HepG2 (cell line): ENCODE data around the gene PGAP3. TPM values are rescaled to one million over a fixed set of nuclear protein-coding genes. Genes with fewer than 3 reads are reported as not detected.
A peak's percentile ranks its signal among the peaks of the same experiment; 100 is the strongest.

Experiments used
- ARNT2 ChIP-seq: sonication (generic); formaldehyde crosslinking; IDR thresholded peaks from 2 replicates; pipeline ENCODE4 v1.8.0; 2022; ENCODE audit warnings: mild to moderate bottlenecking, low read depth, missing genetic modification reagents, moderate library complexity
- ATF5 ChIP-seq: sonication (generic); formaldehyde crosslinking; IDR thresholded peaks from 2 replicates; pipeline ENCODE4 v1.4.0; 2020; ENCODE audit warnings: mild to moderate bottlenecking, low read depth, missing genetic modification reagents
- ATF6 ChIP-seq: sonication (generic); formaldehyde crosslinking; conservative IDR thresholded peaks from 2 replicates; pipeline ENCODE4 v1.4.0; 2020; ENCODE audit warnings: missing genetic modification reagents
- ATM ChIP-seq: fragments of 450-650 bp; IDR thresholded peaks from 2 replicates; pipeline ENCODE4 v1.7.1; 2017; ENCODE audit warnings: mild to moderate bottlenecking, borderline replicate concordance
- GABPB1 ChIP-seq: IDR thresholded peaks from 2 replicates; pipeline ENCODE4 v1.6.1; 2016; ENCODE audit warnings: mild to moderate bottlenecking, missing genetic modification reagents, moderate library complexity, missing compliant biosample characterization
- HNF4A ChIP-seq: sonication (generic); formaldehyde crosslinking; IDR thresholded peaks from 2 replicates; pipeline ENCODE4 v1.4.0; 2020; ENCODE audit warnings: missing genetic modification reagents
- KDM5B ChIP-seq: sonication (generic); formaldehyde crosslinking; IDR thresholded peaks from 2 replicates; pipeline ENCODE4 v1.4.0; 2020; ENCODE audit warnings: missing genetic modification reagents, mild to moderate bottlenecking, borderline replicate concordance
- MAX ChIP-seq: IDR thresholded peaks from 2 replicates; pipeline ENCODE4 v1.6.1; 2012; ENCODE audit warnings: inconsistent platforms
- MEF2D ChIP-seq: sonication (generic); formaldehyde crosslinking; IDR thresholded peaks from 2 replicates; pipeline ENCODE4 v1.5.1; 2020; ENCODE audit warnings: mild to moderate bottlenecking, missing genetic modification reagents
- NRL ChIP-seq: sonication (generic); formaldehyde crosslinking; IDR thresholded peaks from 2 replicates; pipeline ENCODE4 v1.5.0; 2020; ENCODE audit warnings: missing genetic modification reagents, mild to moderate bottlenecking, moderate library complexity, borderline replicate concordance
- PAWR ChIP-seq: sonication (generic); formaldehyde crosslinking; IDR thresholded peaks from 2 replicates; pipeline ENCODE4 v1.4.0; 2020; ENCODE audit warnings: missing genetic modification reagents, mild to moderate bottlenecking, borderline replicate concordance
- RAD21 ChIP-seq: fragments of 450-650 bp; formaldehyde crosslinking; IDR thresholded peaks from 2 replicates; pipeline ENCODE4 v1.5.0; 2020; ENCODE audit warnings: mild to moderate bottlenecking
- RXRA ChIP-seq: sonication (generic); formaldehyde crosslinking; IDR thresholded peaks from 2 replicates; pipeline ENCODE4 v1.5.1; 2020; ENCODE audit warnings: missing genetic modification reagents
- TARDBP ChIP-seq: sonication (generic); formaldehyde crosslinking; IDR thresholded peaks from 2 replicates; pipeline ENCODE4 v1.8.0; 2022; ENCODE audit warnings: mild to moderate bottlenecking, missing genetic modification reagents
- USF2 ChIP-seq, 2 experiments: sonication (generic) in 1 of 2; formaldehyde crosslinking in 1 of 2; IDR thresholded peaks; 2 replicates each; pipeline versions ENCODE4 v1.5.1 to v1.6.1; 2011 to 2020; ENCODE audit warnings: borderline replicate concordance in 1 of 2, low read depth in 1 of 2, low read length in 1 of 2, mild to moderate bottlenecking in 1 of 2, missing genetic modification reagents in 1 of 2, moderate library complexity in 1 of 2
- ZBTB2 ChIP-seq: sonication (generic); formaldehyde crosslinking; IDR thresholded peaks from 2 replicates; pipeline ENCODE4 v1.8.0; 2022; ENCODE audit warnings: low read depth, missing genetic modification reagents
- ZBTB3 ChIP-seq: sonication (generic); formaldehyde crosslinking; IDR thresholded peaks from 2 replicates; pipeline ENCODE4 v1.4.0; 2020; ENCODE audit warnings: low read depth, mild to moderate bottlenecking, moderate library complexity, missing genetic modification reagents, borderline replicate concordance
- ZBTB38 ChIP-seq: sonication (generic); formaldehyde crosslinking; IDR thresholded peaks from 2 replicates; pipeline ENCODE4 v1.5.1; 2020; ENCODE audit warnings: mild to moderate bottlenecking, missing genetic modification reagents
- ZMAT5 ChIP-seq: sonication (generic); formaldehyde crosslinking; IDR thresholded peaks from 2 replicates; pipeline ENCODE4 v1.5.0; 2020; ENCODE audit warnings: mild to moderate bottlenecking, low read depth, missing genetic modification reagents, borderline replicate concordance
- ZNF207 ChIP-seq: fragments of 450-650 bp; IDR thresholded peaks from 2 replicates; pipeline ENCODE4 v1.6.1; 2016; ENCODE audit warnings: antibody characterized with exemption, borderline replicate concordance
- ZNF674 ChIP-seq: sonication (generic); formaldehyde crosslinking; IDR thresholded peaks from 2 replicates; pipeline ENCODE4 v1.5.0; 2020; ENCODE audit warnings: low read depth, mild to moderate bottlenecking, missing genetic modification reagents
- polyA plus RNA-seq, 8 experiments: library from polyadenylated mRNA; depleted of rRNA in 3 of 8; stranded (reverse) in 7 of 8; unstranded in 1 of 8; fragments of >200 nt; fragmentation: Illumina TruSeq in 4 of 8; extraction: Trizol in 4 of 8; gene quantifications; 2 replicates each; pipeline versions ENCODE4 v1.2.1 to v1.2.3, GENCODE V29; 2011 to 2016; ENCODE audit warnings: low read depth in 4 of 8, missing spikeins in 1 of 8, mixed read lengths in 1 of 8; ENCODE audit not compliant: insufficient read depth in 1 of 8
- total RNA-seq, 5 experiments: library from RNA; depleted of rRNA; stranded (reverse); fragments of >200 nt; fragmentation: Illumina TruSeq; extraction: Trizol; gene quantifications; 2 replicates each; pipeline ENCODE4 v1.2.3, GENCODE V29; 2016; ENCODE audit warnings: low read depth in 1 of 5

Gene PGAP3
- total and polyA plus RNA-seq, 2 of the 13 experiments (the other 11 are each of a cell fraction or from before 2014, with no cell fraction given) = 11.9 to 14.6 TPM

GRCh38 chr17:39730095-39730921, 42.5 kb upstream of the PGAP3 start, which contains the start of gene MIEN1 (continued):
- TF ChIP-seq ZBTB2 (CRISPR knock-in tag) = peak; percentile 67
- peak; percentile 92; the same call in 1 of the 2 replicates for TF ChIP-seq KDM5B (CRISPR knock-in tag)
- peak; percentile 66 for TF ChIP-seq ZBTB38 (CRISPR knock-in tag)
- peak; percentile 86 for TF ChIP-seq NRL (CRISPR knock-in tag)
- peak; percentile 87 for TF ChIP-seq RXRA (CRISPR knock-in tag)
- peak; percentile 92 for TF ChIP-seq USF2 (IDR thresholded peaks at IDR 0.05; ENCODE audit: low read depth, low read length)
- peak; percentile 97 for TF ChIP-seq USF2 (CRISPR knock-in tag; IDR thresholded peaks at IDR 0.05; ENCODE audit: borderline replicate concordance)
- no peak for TF ChIP-seq ATF5 (CRISPR knock-in tag)
- TF ChIP-seq RAD21 = peak; percentile 97
- peak; percentile 81 for TF ChIP-seq MAX
- TF ChIP-seq ZNF207 = no peak
- TF ChIP-seq GABPB1 = peak; percentile 94
- no peak for TF ChIP-seq ATM
- no peak for TF ChIP-seq ZBTB3
- TF ChIP-seq HNF4A (CRISPR knock-in tag) = peak; percentile 31; the same call in 1 of the 2 replicates
- TF ChIP-seq TARDBP = peak; percentile 91; the same call in 1 of the 2 replicates
- TF ChIP-seq ATF6 = peak; percentile 51; the same call in 1 of the 2 replicates
- TF ChIP-seq MEF2D (CRISPR knock-in tag) = no peak
- TF ChIP-seq ZNF674 = no peak
- 0 out of 2 replicates have a peak, but pooled peaks have one; percentile 39 for TF ChIP-seq ARNT2 (CRISPR knock-in tag)
- no peak for TF ChIP-seq ZMAT5 (CRISPR knock-in tag)
- 0 out of 2 replicates have a peak, but pooled peaks have one; percentile 87 for TF ChIP-seq PAWR (CRISPR knock-in tag)
